ENCODE results near the gene UNC5C. TPM values are rescaled to one million over a fixed set of nuclear protein-coding genes. Genes with fewer than 3 reads are reported as not detected.

Gene UNC5C
- total RNA-seq, 4 donors from 2014 or later, result 0.44 to 0.68 (median 0.61) TPM

- TF ChIP-seq CTCF (IDR thresholded peaks at IDR 0.05; ENCODE audit: low read depth), result no peak
These were observed 49.5 kb downstream of the UNC5C start for GRCh38 chr4:95499291-95499696.

- no peak for TF ChIP-seq CTCF (IDR thresholded peaks at IDR 0.05; ENCODE audit: low read depth)
These were observed 54.6 kb downstream of the UNC5C start for GRCh38 chr4:95494186-95494585.

GRCh38 chr4:95478679-95479078 is 70.1 kb downstream of the UNC5C start:
- no peak for TF ChIP-seq CTCF (IDR thresholded peaks at IDR 0.05; ENCODE audit: low read depth)

- no peak for TF ChIP-seq CTCF (IDR thresholded peaks at IDR 0.05; ENCODE audit: low read depth)
These were observed 72.7 kb downstream of the UNC5C start for GRCh38 chr4:95476121-95476520.

GRCh38 chr4:95472534-95472933 is 76.2 kb downstream of the UNC5C start:
- TF ChIP-seq CTCF (IDR thresholded peaks at IDR 0.05; ENCODE audit: low read depth), result no peak

GRCh38 chr4:95470622-95471021 is 78.2 kb downstream of the UNC5C start:
- TF ChIP-seq CTCF (IDR thresholded peaks at IDR 0.05; ENCODE audit: low read depth), result no peak

GRCh38 chr4:95469617-95470016 is 79.2 kb downstream of the UNC5C start:
- TF ChIP-seq CTCF (IDR thresholded peaks at IDR 0.05; ENCODE audit: low read depth), result no peak
